Islet of Langerhans (tissue), 1 donor: ENCODE results near the gene C12orf43.

Source experiments
- FAIRE-seq: peaks from one replicate; lab custom pipeline; 2011; peaks lifted over from hg19 to GRCh38; lab: Jason Lieb, UNC

Gene C12orf43

GRCh38 chr12:121030576-121031212 is 14.4 kb upstream of the C12orf43 start:
- no peak for FAIRE-seq

- FAIRE-seq = no peak
These were observed 10.2 kb upstream of the C12orf43 start for GRCh38 chr12:121026274-121027045.

DNA sequence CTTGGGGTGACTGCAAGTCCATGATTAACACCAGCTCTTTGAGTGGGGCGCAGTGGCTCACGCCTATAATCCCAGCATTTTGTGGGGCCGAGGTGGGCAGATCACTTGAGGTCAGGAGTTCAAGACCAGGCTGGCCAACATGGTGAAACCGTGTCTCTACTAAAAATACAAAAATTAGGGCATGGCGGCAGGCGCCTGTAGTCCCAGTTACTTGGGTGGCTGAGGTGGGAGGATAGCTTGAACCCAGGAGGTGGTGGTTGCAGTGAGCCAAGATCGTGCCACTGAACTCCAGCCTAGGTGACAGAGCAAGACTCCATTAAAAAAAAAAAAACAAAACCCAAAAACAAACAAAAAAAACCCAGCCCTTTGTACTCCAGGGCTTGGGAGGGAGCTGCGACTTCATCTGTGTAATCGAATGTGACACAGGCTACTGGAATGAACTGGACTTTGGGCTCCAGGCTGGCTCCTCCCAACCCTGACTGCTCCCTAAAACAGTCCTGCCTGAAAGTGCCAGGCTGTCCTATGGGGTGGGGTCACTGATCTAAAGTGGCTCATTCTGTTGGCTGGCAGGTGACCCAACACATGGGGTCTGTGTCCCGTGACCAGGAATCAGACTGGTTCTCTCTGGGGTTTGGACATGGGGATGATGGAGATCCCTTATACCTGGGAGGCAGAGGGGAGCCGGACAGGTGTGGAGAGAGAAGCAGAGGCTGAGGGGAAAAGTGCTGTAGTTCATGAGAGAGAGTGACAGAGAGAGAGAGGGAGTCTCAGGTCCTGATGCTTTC is 9.3 kb upstream of the C12orf43 start:
- no peak for FAIRE-seq

DNA sequence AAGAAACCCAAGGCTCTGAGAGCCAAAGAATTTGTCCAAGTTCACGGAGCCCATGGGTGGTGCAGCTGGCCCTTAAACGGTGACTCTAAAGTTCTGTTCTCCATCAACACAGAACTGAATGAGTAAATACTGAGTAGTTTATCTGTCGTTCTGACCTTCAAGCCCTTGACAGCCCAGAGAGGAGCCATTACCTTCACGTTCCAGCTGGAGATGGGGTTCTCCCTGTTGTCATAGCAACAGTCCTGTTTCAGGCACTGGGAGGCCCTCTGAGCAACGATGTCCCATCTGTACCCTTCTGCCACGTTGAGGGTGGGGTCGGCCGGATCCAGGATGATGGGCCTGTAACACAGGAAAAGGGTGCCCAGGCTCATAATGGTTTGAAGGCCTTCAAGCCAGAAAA is 7.5 kb upstream of the C12orf43 start:
- no peak for FAIRE-seq

GRCh38 chr12:121022713-121023112 is 6.4 kb upstream of the C12orf43 start:
- FAIRE-seq = no peak

- FAIRE-seq = no peak
These were observed 5.5 kb upstream of the C12orf43 start for GRCh38 chr12:121021754-121022153.

GRCh38 chr12:121018860-121019617 is 2.8 kb upstream of the C12orf43 start:
- no peak for FAIRE-seq

- FAIRE-seq = no peak
These were observed 1.7 kb upstream of the C12orf43 start for GRCh38 chr12:121017966-121018491.

DNA sequence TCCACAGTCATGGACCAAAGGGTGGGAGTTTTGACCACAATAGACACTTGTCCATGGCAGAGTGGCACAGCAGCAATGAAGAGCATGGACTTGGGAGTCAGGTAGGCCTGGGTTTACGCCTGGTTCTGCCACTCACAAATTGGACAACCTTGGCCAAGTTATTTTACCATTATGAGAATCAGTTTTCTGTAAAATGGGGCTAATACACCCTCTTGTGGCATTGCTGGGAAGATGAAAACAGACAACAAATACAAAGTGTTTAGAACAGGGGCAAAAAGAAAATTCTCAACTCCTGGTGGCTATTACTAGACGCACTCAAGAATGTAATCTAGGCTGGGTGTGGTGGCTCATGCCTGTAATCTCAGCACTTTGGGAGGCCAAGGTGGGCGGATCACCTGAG is 2.6 kb downstream of the C12orf43 start:
- no peak for FAIRE-seq

DNA sequence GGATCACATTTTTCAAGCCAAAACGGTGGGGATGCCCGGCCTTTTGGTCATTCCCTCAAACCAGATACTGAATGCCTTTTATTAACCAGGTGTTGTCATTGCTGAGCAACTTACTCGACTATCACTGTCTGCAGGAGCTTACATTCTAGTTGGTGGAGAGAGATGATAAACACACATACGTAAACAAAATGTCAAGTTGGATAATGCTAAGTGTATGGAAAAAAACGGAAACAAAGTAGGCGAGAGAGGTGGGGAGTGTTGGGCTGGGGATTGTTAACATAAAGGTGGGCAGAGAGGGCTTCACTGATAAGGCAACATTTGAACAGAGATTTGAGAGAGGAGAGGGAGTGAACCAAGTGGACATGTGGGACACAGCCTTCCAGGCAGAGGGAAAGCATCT is 4.5 kb downstream of the C12orf43 start:
- FAIRE-seq = no peak

DNA sequence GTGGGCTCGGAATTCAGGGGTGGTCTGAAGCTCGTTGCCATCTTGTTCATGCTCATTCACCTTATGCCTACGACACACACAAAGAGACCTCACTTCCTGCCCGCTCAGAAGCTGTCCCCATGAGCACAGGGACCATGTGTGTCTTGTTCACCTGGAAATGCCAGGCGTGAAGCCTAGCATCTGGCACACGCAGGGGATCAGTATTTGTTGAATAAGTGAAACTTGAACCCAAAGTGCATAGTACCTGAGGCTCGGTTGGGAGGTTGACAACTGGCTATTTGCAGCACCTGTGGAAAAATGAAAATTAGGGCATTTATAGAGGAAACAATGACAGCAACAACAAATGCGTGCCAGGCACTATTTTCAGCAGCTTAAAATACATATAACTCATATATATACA is 5.4 kb downstream of the C12orf43 start:
- FAIRE-seq = no peak

DNA sequence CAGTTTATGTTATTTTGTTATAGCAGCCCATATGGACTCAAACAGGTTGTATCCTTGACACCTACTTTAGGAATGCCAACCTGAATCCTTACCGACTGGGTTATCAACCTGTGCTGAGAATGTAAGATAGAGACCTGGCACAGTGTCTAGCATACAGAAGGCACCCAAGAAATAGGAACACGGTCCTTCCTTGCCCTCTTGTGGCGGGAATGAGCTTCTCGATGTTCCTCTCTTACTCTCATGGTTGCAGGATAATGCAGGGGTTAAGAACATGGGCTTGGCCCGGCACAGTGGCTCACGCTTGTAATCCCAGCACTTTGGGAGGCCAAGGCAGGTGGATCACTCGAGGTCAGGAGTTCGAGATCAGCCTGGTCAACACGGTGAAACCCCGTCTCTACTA is 6.5 kb downstream of the C12orf43 start:
- no peak for FAIRE-seq

- no peak for FAIRE-seq
These were observed 7.8 kb downstream of the C12orf43 start for GRCh38 chr12:121008347-121009098.

DNA sequence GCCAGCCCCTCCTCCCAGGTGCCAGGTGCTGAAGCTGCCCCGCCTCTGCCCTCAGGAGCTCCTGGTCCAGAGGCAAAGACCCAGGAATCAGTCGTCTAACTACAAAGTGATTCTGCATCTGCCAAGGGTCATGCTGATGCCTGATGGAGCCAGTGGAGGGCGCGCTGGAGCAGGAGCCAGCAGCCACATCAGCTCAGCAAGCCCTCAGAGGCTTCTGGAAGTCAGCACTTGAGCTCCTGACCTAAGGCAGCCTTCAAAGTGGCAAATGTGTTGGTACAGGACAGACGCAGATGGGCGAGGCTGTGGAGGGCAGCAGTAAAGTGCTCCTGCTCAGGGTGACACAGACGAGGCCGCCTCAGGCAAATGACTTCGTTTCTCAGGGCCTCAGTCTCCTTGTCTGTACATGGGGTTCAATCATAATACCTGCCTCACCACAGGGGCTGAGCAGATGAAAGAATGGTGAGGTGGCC is 10.9 kb downstream of the C12orf43 start:
- FAIRE-seq = no peak

DNA sequence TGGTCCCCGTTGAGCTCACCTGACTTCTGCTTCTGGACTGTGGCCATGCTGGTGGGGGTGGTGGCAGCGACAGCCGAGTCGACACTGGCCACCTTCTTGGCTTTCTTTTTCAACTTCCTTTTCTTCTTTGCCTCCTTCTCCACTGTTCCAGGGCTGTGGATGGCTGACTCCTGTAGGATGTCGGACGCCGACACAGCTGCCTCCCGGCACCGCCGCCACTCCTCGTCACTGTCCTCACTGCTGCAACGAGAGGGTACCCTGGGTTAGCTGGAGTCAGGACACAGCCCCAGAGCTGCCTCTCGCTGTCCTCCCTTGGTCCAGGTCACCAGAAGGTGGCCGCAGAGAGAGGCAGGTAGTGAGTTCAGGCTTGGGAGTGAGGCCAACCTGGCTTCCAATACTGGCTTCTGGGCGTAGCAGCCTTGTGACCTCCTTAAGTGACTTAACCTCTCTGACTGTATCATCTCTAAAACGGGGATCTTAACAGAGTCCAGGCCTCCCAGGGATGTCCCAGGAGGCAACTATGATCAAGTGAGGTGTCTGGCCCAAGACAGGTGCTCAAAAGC is 12.0 kb downstream of the C12orf43 start:
- no peak for FAIRE-seq

- no peak for FAIRE-seq
These were observed 12.6 kb downstream of the C12orf43 start for GRCh38 chr12:121003650-121004049.

- no peak for FAIRE-seq
These were observed 14.3 kb downstream of the C12orf43 start for GRCh38 chr12:121001841-121002483.

DNA sequence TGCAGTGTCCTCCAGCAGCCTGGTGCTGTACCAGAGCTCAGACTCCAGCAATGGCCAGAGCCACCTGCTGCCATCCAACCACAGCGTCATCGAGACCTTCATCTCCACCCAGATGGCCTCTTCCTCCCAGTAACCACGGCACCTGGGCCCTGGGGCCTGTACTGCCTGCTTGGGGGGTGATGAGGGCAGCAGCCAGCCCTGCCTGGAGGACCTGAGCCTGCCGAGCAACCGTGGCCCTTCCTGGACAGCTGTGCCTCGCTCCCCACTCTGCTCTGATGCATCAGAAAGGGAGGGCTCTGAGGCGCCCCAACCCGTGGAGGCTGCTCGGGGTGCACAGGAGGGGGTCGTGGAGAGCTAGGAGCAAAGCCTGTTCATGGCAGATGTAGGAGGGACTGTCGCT is 15.2 kb downstream of the C12orf43 start:
- no peak for FAIRE-seq

DNA sequence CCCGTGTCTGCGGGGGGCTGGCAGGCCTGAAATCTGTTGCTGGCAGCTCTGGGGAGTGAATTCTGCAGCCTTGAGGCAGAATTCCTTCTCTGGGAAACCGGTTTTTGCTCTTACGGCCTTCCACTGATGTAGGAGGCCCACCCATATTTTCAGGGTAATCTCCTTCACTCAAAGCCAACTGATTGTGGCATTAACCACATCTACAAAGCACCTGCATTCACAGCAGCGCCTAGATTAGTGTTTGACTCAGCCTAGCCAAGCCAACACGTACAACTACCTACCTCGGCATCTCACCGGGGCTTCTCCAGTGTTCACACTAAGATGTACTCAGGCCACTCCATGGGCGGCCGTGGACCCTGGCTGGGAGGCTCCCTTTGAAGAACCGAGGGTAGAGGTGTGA is 15.8 kb downstream of the C12orf43 start:
- no peak for FAIRE-seq
